K562 (cell line): ENCODE measurements around the gene LEUTX.

Experiments used
- CREB1 ChIP-seq, 2 experiments: sonication (generic) in 1 of 2; formaldehyde crosslinking in 1 of 2; IDR thresholded peaks; 2 replicates each; pipeline versions ENCODE4 v1.6.1 to v1.8.0; 2012 to 2022; ENCODE audit warnings: inconsistent platforms in 1 of 2, mild to moderate bottlenecking in 1 of 2, missing genetic modification reagents in 1 of 2, moderate library complexity in 1 of 2
- CTCF ChIP-seq, 3 experiments: IDR thresholded peaks in 2 of 3; conservative IDR thresholded peaks in 1 of 3; 2 replicates each; pipeline ENCODE4 v1.5.1; 2011 to 2012; ENCODE audit warnings: low read length in 3 of 3, mild to moderate bottlenecking in 3 of 3, control low read depth in 2 of 3, improper control_type of control experiment in 1 of 3, inconsistent platforms in 1 of 3, low read depth in 1 of 3, mixed read lengths in 1 of 3, moderate library complexity in 1 of 3; ENCODE audit not compliant: insufficient read depth in 2 of 3
- DIDO1 ChIP-seq: fragments of 450-650 bp; IDR thresholded peaks from 2 replicates; pipeline ENCODE4 v1.6.1; 2016; ENCODE audit warnings: low read depth, missing biosample characterization, missing genetic modification characterization
- HMG20B ChIP-seq: fragments of 250-450 bp; sonication (Bioruptor Pico); IDR thresholded peaks from 2 replicates; pipeline ENCODE4 v1.5.0; 2021; ENCODE audit warnings: mild to moderate bottlenecking
- ILF3 ChIP-seq: fragments of 450-650 bp; IDR thresholded peaks from 2 replicates; pipeline ENCODE4 v1.6.1; 2018; ENCODE audit warnings: antibody characterized with exemption, mild to moderate bottlenecking, moderate library complexity, borderline replicate concordance
- LEF1 ChIP-seq: fragments of 450-650 bp; IDR thresholded peaks from 2 replicates; pipeline ENCODE4 v1.6.1; 2016; ENCODE audit warnings: mild to moderate bottlenecking
- MEF2D ChIP-seq: conservative IDR thresholded peaks from 2 replicates; pipeline ENCODE4 v1.6.1; 2016; ENCODE audit warnings: low read depth, missing genetic modification characterization, missing compliant biosample characterization
- POLR2A ChIP-seq: fragments of 450-650 bp; conservative IDR thresholded peaks from 2 replicates; pipeline ENCODE4 v1.6.1; 2016
- RFX5 ChIP-seq: IDR thresholded peaks from 2 replicates; pipeline ENCODE4 v1.6.1; 2011; ENCODE audit warnings: low read depth, mild to moderate bottlenecking, improper control_type of control experiment, low read length
- RNF2 ChIP-seq: sonication (generic); IDR thresholded peaks from 2 replicates; pipeline ENCODE4 v1.6.1; 2016
- TAL1 ChIP-seq: fragments of 450-650 bp; IDR thresholded peaks from 2 replicates; pipeline ENCODE4 v1.6.1; 2016; ENCODE audit warnings: mild to moderate bottlenecking
- USF1 ChIP-seq: sonication (generic); formaldehyde crosslinking; IDR thresholded peaks from 2 replicates; pipeline ENCODE4 v1.9.0; 2022; ENCODE audit warnings: mild to moderate bottlenecking, missing genetic modification reagents
- ZBTB26 ChIP-seq: fragments of 450-650 bp; formaldehyde crosslinking; IDR thresholded peaks from 2 replicates; pipeline ENCODE4 v1.4.0; 2022; ENCODE audit warnings: missing genetic modification characterization
- ZFP91 ChIP-seq: sonication (generic); formaldehyde crosslinking; IDR thresholded peaks from 2 replicates; pipeline ENCODE4 v1.8.0; 2022; ENCODE audit warnings: mild to moderate bottlenecking, missing genetic modification reagents

GRCh38 chr19:39829702-39830275 lies 51.1 kb downstream of the LEUTX start:
- TF ChIP-seq RNF2 = no peak
- TF ChIP-seq CTCF (IDR thresholded peaks at IDR 0.05 in 2 of 3, conservative IDR thresholded peaks at IDR 0.05 in 1 of 3; ENCODE audit: insufficient read depth in 2 of 3, low read depth in 1 of 3, low read length in 3 of 3) = no peak
- no peak for TF ChIP-seq LEF1
- TF ChIP-seq HMG20B (CRISPR knock-in tag) = no peak
- no peak for TF ChIP-seq ZFP91 (CRISPR knock-in tag)
- no peak for TF ChIP-seq ZBTB26 (CRISPR knock-in tag)
- TF ChIP-seq CREB1 (IDR thresholded peaks at IDR 0.05) = no peak
- no peak for TF ChIP-seq CREB1 (CRISPR knock-in tag; IDR thresholded peaks at IDR 0.05)
- no peak for TF ChIP-seq TAL1
- TF ChIP-seq MEF2D (tag) = no peak
- TF ChIP-seq ILF3 = no peak
- no peak for TF ChIP-seq USF1 (CRISPR knock-in tag)
- no peak for TF ChIP-seq POLR2A
- no peak for TF ChIP-seq DIDO1
- no peak for TF ChIP-seq RFX5
